RPMI7951 (cell line): ENCODE results near the gene EPHB4. TPM values are rescaled to one million over a fixed set of nuclear protein-coding genes. Genes with fewer than 3 reads are reported as not detected.
"Not testable (repeated sequence)": the region's sequence is repeated elsewhere in the genome, so short reads cannot be mapped to it uniquely, and the experiment has no call there.

ENCODE experiments used
- DNase-seq: peaks from one replicate; pipeline ENCODE4 v3.0.0-alpha.2; 2012; ENCODE audit warnings: low read depth
- total RNA-seq: library from RNA; depleted of rRNA; stranded (reverse); fragments of >200 nt; shearing (Covaris generic); gene quantifications from 2 replicates; pipeline ENCODE4 v1.2.3, GENCODE V29; 2014; rRNA removed

Gene EPHB4
- total RNA-seq, 1 experiment from 2014 or later = 24.6 TPM

GRCh38 chr7:100791881-100792666 is 35.2 kb downstream of the EPHB4 start:
- DNase-seq = peak; percentile 55

DNA sequence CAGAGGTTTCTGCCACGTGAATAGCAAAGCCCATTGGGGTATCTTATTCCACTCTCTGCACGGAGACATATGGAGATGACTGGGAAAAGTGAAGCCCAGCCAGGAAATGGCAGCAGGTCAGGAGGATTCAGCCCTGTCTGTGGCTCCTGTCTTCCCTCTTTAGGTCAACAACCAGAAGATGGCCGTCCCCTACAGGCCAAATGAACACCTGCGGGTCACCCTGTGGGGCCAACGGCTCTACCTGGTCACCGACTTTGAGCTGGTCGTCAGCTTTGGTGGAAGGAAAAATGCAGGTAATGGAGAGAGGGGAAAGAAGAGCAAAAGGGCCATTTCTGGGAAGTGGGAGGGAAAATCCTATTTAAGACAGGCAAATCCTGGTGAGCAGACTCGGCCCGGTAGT is 38.3 kb downstream of the EPHB4 start:
- DNase-seq = no peak

- no peak for DNase-seq
These were observed 41.0 kb downstream of the EPHB4 start for GRCh38 chr7:100786323-100786722.

DNA sequence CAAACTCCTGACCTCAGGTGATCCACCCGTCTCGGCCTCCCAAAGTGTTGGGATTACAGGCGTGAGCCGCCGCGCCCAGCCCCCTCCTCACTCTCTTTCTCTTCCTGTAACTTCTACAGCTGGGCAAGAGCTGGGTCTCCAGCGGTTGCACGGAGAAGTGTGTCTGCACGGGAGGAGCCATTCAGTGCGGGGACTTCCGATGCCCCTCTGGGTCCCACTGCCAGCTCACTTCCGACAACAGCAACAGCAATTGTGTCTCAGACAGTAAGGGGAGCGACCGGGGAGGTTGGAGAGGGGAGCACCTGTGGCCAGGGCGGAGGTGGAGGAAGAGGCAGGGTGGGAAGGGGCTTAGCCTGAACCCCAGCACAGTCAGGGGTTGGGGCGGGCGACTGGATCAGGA is 41.4 kb downstream of the EPHB4 start:
- DNase-seq = no peak

DNA sequence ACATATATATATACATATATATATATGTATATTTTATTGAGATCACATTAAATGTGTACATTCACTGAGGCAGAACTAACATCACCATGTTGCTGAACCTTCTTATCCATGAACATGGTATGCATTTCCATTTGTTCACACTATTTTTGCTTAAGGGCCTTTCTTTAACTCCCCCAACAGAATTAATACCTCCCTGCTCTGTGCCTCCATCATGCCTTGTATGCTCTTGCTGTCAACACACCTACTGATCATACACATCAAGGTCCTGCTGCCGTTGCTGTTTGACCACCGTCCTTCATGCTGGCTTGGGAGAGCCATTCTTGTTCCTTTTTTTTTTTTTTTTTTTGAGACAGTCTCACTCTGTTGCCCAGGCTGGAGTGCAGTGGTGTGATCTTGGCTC is 43.5 kb downstream of the EPHB4 start:
- no peak for DNase-seq

GRCh38 chr7:100781255-100781654 is 46.1 kb downstream of the EPHB4 start:
- no peak for DNase-seq

GRCh38 chr7:100779359-100779758 is 48.0 kb downstream of the EPHB4 start:
- DNase-seq = no peak

DNA sequence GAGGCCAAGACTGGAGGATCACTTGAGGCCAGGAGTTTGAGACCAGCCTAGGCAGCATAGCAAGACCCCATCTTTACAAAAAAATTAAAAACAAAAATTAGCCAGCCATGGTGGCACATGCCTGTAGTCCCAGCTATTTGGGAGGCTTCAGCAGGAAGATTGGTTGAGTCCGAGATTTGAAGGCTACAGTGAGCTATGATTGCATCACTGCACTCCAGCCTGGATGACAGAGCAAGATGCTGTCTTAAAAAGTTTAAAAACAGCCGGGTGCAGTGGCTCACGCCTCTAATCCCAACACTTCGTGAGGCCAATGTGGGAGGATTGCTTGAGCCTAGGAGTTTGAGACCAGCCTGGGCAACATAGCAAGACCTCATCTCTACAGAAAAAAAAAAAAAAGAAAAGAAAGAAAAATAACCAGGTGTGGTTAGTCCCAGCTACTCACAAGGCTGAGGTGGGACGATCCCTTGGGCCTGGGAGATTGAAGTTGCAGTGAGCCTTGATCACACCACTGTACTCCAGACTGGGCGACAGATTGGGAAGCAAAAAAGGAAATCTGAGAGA is 49.2 kb downstream of the EPHB4 start:
- no peak for DNase-seq

GRCh38 chr7:100773491-100773890 is 53.8 kb downstream of the EPHB4 start:
- no peak for DNase-seq

DNA sequence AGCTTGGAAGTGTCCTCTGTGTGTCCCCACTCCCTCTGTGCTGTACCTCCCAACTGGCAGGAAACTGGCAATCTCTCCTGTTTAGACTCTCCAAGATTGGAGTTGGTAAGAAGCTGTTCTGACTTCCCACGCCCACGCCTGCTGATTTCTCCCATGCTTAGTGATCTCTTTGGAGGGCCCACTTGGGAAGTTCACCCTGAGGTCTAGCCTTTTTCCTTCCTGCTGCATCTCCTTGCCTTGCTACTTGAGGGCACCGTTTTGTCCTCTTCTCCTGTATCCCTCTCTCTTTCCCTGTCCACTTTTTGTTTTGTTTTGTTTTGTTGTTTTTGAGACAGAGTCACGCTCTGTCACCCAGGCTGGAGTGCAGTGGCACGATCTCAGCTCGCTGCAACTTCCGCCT is 58.5 kb downstream of the EPHB4 start:
- DNase-seq = no peak

DNA sequence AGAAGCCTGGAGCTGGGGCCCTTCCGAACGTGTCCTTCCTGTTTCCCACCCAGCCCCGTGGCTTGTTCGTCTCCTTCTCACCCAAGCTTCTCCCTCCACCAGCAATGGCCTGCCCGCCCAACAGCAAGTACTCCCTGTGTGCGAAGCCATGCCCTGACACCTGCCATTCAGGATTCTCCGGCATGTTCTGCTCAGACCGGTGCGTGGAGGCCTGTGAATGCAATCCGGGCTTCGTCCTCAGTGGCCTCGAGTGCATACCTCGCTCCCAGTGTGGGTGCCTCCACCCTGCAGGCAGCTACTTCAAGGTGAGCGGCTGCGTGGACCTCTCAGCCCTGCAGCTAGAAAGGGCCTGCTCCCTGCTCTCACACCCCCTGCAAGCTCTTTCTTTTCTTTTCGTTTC is 62.1 kb downstream of the EPHB4 start:
- no peak for DNase-seq

GRCh38 chr7:100764841-100765240 is 62.5 kb downstream of the EPHB4 start:
- no peak for DNase-seq

DNA sequence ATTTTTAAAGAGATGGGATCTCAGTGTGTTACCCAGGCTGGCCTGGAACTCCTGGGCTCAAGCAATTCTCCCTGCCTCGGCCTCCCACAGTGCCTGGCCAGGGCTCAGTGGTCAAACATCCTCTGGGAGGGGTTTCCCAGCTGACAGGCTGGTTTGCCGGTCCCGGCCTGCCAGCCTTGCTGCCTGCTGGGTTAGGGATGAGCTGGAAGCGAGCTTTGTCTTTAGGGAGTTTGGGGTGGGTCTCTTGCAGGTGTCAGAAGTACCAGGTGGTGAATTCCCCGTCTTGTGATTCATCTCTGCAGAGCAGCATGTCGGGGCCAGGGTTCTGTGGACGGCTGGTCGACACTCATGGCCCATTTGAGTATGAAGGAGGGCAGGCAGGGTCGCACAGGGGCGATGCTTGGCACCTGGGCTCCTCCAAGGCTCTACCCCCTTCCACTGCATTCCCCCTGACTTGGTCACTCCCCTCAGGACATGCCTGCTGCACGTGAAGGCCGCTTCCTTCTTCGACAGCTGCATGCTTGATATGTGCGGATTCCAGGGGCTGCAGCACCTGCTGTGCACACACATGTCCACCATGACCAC is 63.7 kb downstream of the EPHB4 start:
- DNase-seq = no peak

GRCh38 chr7:100762841-100763240 is 64.5 kb downstream of the EPHB4 start:
- DNase-seq = not testable (repeated sequence)

DNA sequence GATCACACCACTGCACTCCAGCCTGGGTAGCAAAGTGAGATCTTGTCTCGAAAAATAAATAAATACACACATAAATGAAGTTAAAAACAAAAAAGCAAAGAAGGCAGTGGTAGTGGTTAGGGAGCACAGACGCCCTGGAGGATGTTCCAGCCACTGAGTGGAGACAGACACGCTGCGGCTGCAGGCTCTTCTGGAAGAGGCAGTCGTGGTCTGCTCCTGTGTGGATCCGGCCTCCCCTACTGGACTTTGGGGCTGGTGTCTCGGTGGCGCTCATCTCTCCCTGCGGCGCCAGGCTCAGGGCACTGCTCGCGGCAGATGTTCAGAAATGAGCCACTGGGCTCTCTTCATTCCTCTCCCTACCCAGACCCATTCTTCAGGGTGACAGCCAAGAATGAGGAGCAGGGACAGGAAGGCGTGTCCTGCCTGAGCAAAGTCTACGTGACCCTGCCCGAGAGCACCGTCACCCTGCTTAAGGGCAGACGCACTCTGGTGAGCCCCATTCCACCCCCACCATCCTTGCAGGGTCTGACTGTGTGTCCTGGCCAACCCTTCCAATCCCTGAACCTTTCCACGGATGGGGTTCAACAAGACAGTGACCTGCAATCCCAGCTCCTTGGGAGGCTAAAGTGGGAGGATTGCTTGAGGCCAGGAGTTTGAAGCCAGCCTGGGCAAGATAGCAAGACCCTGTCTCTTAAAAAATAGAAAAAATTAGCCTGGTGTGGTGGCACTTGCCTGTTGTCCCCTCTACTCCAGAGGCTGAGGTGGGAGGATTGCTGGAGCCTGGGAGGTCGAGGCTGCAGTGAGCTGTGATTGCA is 67.8 kb downstream of the EPHB4 start:
- DNase-seq = no peak

DNA sequence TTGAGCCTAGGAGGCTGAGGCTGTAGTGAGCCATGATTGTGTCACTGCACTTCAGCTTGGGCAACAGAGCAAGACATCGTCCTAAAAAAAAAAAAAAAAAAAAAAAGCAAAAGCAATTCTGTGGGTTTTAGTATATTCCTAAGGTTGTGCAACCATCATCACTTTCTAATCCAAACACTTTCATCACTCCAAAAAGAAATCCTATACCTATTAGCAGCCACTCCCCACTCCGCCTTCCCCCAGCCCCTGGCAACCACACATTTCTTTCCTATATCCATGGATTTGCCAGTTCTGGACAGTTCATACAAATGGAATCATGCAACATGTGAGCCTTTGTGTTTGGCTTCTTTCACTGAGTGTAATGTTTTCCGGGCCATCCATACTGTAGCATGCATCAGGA is 73.6 kb downstream of the EPHB4 start:
- no peak for DNase-seq

- no peak for DNase-seq
These were observed 74.3 kb downstream of the EPHB4 start for GRCh38 chr7:100752994-100753393.

Other genes with a start within 250 kb of the EPHB4 start
- 8.3 and 10.8 TPM in 2 replicates for gene LRCH4, start 241.4 kb downstream of the EPHB4 start, total RNA-seq
- 0.49 and 0.72 TPM in 2 replicates for gene FBXO24, start 241.2 kb downstream of the EPHB4 start, total RNA-seq
- gene PCOLCE, start 225.2 kb downstream of the EPHB4 start, total RNA-seq = 175 and 237 TPM in 2 replicates
- 19.7 and 28.7 TPM in 2 replicates for gene MOSPD3, start 215.0 kb downstream of the EPHB4 start, total RNA-seq
- gene TFR2, start 186.0 kb downstream of the EPHB4 start, total RNA-seq = 0.12 and 0.98 TPM in 2 replicates
- not detected in 2 replicates for gene ACTL6B, start 171.1 kb downstream of the EPHB4 start, total RNA-seq
- 89.4 and 125 TPM in 2 replicates for gene GNB2, start 153.8 kb downstream of the EPHB4 start, total RNA-seq
- 4.8 and 5.3 TPM in 2 replicates for gene GIGYF1, start 133.3 kb downstream of the EPHB4 start, total RNA-seq
- 79.5 and 91.4 TPM in 2 replicates for gene POP7, start 121.4 kb downstream of the EPHB4 start, total RNA-seq
- not detected in 2 replicates for gene EPO, start 107.1 kb downstream of the EPHB4 start, total RNA-seq
- not detected in 2 replicates for gene ZAN, start 93.9 kb downstream of the EPHB4 start, total RNA-seq
- gene SLC12A9, start 25.2 kb upstream of the EPHB4 start, total RNA-seq = 9.4 and 9.6 TPM in 2 replicates
- gene TRIP6, start 39.9 kb upstream of the EPHB4 start, total RNA-seq = 43.1 and 58.9 TPM in 2 replicates
- gene SRRT, start 47.6 kb upstream of the EPHB4 start, total RNA-seq = 49.6 and 57.3 TPM in 2 replicates
- gene UFSP1, start 62.2 kb upstream of the EPHB4 start, total RNA-seq = 2.7 and 2.9 TPM in 2 replicates
- gene ACHE, start 68.4 kb upstream of the EPHB4 start, total RNA-seq = not detected in 2 replicates
- not detected in 2 replicates for gene MUC3A, start 122.0 kb upstream of the EPHB4 start, total RNA-seq
- gene MUC12, start 142.0 kb upstream of the EPHB4 start, total RNA-seq = 0.72 and 5.6 TPM in 2 replicates
- not detected in 2 replicates for gene MUC17, start 192.6 kb upstream of the EPHB4 start, total RNA-seq